DMS153 (cell line): Measurements from ENCODE around the gene KCNQ2.

ENCODE experiments used
- DNase-seq: peaks from one replicate; lab custom pipeline; 2025; lab: John Stamatoyannopoulos, UW

The KCNQ2 gene

GRCh38 chr20:63501818-63502670 lies 29.6 kb upstream of the KCNQ2 start:
- peak; percentile 71 for DNase-seq

DNA sequence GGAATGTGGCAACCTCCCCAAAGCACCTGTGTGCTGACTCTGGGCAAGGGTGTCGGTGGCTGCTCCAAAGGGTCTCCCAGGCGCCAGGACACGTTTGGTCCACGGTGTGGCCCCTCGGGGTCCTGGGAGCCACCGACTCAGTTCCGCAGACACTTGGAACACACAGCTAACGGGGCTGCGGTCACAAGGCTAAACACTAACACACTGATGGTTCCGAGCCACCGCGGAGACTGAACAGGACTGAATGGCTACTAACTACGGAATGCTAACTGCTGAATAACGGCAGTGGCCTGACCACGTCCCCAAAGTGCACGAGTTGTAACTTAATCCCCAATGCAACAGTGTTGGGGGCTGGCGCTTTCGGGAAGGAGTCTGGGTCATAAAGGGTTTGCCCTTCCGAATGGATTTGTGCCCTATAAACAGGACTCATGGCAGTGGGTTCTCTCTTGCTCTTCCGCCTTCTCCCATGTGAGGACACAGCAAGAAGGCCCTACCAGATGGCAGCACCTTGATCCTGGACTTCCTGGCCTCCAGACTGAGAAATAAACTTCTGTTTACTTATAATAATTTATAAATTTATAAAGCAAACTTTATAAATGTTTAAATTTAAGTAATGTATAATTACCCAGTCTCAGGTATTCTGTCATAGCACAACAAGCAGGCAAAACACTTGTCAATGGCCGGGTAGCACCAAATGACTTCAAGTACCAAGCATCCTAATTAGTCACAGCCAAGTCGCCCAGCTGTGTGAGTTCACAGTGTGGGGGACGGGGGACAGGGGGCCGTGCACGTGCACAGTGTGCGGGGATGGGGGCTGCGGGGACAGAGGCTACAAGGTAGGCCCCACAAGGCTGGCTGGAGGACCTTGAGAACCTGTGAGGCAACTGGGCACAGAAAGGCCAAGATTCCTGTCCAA lies 28.7 kb upstream of the KCNQ2 start:
- no peak for DNase-seq

GRCh38 chr20:63500151-63500901 lies 27.9 kb upstream of the KCNQ2 start:
- no peak for DNase-seq

- DNase-seq, result no peak
Observed at GRCh38 chr20:63499338-63499969, 27.0 kb upstream of the KCNQ2 start.

GRCh38 chr20:63498960-63499337 lies 26.5 kb upstream of the KCNQ2 start, which contains the start of gene EEF1A2:
EEF1A2 (minus strand) TSS chr20:63499083; CDS start chr20:63497763, 1,320 bp downstream.
- DNase-seq, result no peak

- no peak for DNase-seq
Observed at GRCh38 chr20:63497946-63498935, 25.8 kb upstream of the KCNQ2 start.

GRCh38 chr20:63497138-63497945 lies 24.9 kb upstream of the KCNQ2 start:
- no peak for DNase-seq

GRCh38 chr20:63496596-63497120 lies 24.2 kb upstream of the KCNQ2 start:
- DNase-seq, result no peak

DNA sequence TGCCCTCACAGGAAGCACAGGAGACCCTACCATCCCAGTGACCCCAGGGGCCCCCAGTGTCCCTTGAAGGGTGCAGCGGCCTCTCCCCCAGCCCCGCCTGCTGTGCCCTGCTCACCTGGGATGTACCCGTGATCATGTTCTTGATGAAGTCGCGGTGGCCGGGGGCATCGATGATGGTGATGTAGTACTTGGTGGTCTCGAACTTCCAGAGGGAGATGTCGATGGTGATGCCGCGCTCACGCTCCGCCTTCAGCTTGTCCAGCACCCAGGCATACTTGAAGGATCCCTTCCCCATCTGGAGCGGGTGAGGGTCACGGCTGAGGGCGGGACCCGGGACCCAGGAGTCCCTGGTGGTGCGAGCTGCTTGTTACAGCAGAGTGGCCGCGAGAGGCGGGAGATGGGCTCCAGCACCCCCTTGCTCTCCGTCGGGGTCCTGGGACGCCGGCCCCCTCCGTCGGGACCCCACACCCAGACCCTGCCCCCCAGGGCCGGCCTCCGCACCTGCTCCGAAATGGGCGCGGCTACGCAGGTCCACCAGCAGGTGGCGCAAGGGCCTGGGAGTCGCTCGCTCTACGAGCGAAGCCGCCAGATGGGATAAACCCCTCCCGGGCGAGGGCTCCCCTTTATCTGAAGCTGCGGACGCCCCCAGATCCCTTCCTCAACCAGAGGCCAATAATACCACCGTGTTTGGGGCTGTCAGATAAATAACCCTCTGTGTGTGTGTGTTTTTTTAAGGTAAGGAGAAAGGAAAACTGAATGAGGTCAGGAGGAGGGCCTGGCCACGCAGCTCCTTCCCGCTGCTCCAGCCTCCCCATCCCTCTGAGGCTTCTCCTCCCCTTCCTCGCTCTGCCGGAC lies 23.5 kb upstream of the KCNQ2 start:
- no peak for DNase-seq

DNA sequence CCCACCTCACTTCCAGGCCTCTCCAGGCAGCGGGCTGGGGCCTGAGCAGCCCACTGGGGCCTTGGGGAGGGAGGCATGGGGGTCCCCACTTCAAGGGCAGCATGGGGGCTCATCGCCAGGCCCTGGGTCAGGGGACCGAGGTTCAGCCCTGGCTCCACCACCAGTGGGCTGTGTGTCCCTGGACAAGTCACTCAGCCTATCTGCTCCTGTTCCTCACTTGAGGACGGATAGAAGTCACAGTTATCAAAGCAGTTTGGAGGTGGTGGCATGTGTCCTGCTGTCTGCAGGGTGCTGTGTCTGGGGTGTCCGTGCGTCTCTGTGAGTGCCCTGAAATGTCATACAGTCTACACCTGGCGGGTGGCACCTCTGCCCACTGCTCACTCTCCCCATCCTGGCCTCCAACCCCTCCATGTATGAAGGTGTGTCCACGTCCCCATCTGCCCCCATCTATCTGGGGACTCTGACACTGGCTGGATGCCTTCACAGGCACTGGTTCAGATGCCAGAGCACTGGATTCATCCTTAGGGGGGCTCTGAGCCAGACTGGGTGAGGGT lies 22.8 kb upstream of the KCNQ2 start:
- DNase-seq, result no peak

DNA sequence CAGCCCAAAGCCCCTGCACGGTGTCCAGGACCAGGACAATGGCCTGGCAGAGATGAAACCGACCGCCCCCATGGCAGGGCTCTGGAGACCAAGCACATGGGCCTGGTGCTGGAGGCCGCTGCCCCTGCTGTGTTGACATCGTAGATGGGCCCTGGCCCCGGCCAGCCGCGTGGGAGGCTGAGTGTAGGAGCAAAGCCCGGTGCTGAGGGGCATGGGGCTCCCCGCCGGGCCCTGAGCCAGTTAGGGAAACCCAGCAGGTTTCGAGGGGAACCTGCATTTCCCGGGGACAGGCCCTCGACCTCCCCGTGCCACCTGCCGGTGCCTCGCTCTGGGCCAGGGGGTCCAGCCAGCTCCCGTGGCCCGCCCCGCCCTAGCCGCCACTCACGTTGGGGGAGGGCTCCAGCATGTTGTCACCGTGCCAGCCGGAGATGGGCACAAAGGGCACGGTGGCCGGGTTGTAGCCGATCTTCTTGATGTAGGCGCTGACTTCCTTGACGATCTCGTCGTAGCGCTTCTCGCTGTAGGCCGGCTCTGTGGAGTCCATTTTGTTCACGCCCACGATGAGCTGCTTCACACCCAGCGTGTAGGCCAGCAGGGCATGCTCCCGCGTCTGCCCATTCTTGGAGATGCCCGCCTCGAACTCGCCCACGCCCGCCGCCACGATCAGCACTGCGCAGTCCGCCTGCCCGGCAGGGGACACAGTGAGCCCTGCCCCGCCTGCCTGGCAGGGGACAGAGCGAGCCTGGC lies 22.1 kb upstream of the KCNQ2 start:
- DNase-seq, result no peak

GRCh38 chr20:63494084-63494419 lies 21.6 kb upstream of the KCNQ2 start:
- no peak for DNase-seq

DNA sequence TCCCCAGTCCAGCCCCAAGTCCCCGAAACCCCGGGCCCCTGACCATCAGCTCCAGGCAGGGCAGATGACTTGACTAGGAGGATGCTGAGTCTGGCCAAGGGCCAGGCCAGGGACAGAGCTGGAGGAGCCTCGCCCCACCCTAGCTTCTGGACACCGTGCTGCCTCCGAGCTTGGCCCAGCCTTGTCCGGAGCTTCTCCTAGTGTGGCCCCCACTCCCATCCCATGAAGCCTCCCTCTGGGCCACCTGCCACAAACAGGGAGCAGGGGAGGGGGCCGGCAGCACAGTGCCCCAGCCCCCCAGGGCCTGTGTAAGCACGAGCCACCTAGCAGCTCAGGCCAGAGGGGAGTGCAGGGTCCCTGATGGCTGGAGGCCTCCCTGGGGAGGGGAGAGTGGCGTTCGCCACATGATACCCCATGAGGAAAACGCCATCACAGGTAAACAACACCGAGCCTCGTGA lies 21.1 kb upstream of the KCNQ2 start:
- DNase-seq, result no peak

DNA sequence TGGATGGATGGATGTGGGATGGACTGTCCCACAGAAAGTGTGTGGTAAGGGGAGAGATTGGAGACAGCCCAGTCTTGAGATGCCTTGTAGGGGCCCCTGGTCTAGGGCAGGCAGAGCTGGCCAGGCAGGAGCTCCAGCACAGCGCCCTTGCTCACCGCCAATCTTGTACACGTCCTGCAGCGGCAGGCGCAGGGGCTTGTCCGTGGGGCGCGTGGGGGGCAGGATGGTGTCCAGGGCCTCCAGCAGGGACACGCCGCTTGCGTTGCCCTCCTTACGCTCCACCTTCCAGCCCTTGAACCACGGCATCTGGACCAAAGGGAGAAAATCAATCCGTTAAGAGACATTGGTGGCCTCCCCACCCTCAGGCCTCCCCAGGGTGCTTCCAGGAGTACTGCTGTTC lies 20.5 kb upstream of the KCNQ2 start:
- DNase-seq, result no peak

DNA sequence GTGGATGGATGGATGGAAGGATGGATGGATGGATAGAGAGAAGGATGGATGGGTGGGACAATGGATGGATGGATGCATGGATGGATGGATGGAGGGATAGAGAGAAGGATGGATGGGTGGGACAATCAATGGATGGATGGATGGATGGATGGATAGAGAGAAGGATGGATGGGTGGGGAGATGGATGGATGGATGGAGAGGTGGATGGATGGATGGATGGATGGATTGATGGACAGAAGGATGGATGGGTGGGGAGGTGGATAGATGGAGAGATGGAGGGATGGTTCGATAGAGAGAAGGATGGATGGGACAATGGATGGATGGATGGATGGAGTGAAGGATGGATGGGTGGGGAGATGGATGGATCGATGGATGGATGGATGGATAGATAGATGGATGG lies 20.1 kb upstream of the KCNQ2 start:
- DNase-seq, result no peak

DNA sequence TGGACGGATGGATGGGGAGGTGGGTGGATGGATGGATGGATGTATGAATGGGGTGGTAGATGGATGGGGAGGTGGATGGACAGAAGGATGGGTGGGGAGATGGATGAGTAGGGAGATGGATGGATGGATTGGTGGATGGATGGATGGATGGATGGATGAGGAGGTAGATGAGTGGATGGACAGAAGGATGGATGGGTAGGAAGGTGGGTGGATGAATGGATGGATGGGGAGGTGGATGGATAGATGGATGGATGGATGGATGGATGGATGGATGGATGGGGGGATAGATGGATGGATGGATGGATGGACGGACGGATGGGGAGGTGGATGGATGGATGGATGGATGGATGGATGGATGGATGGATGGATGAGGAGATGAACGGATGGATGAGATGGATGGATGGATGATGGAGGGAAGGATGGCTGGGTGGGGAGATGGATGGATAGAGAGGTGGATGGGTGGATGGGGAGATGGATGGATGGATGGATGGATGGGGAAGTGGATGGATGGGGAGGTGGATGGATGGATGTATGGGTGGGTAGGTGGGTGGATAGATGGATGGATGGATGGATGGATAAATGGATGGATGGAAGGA lies 19.3 kb upstream of the KCNQ2 start:
- no peak for DNase-seq

- no peak for DNase-seq
Observed at GRCh38 chr20:63491078-63491477, 18.6 kb upstream of the KCNQ2 start.
